Stimulated activated CD8-positive, alpha-beta memory T cell treated with anti-CD3 and anti-CD28 coated beads, Interleukin-7, amount 100 ng/mL, for 1 hour (primary cell): ENCODE results near the gene NANS.

Experiments
- DNase-seq, 2 donors: peaks; one replicate each; pipeline ENCODE4 v3.0.0-alpha.2; 2020; ENCODE audit warnings: low read depth in 2 of 2

Gene NANS

DNA sequence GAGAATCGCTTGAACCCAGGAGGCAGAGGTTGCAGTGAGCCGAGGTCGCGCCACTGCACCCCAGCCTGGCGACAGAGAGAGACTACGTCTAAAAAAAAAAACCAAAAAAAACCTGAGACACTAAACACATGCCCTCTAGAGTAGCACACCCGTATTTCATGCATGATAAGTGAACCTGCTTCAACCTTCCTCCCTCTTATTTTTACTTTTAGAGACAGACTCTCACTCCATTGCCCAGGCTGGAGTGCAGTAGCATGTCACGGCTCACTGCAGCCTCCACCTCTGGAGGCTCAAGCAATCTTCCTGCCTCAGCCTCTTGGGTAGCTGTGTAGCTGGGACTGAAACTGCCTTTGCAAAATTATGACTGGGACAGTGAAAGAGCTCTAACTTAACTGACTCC lies 17.6 kb upstream of the NANS start:
- no peak for DNase-seq

DNA sequence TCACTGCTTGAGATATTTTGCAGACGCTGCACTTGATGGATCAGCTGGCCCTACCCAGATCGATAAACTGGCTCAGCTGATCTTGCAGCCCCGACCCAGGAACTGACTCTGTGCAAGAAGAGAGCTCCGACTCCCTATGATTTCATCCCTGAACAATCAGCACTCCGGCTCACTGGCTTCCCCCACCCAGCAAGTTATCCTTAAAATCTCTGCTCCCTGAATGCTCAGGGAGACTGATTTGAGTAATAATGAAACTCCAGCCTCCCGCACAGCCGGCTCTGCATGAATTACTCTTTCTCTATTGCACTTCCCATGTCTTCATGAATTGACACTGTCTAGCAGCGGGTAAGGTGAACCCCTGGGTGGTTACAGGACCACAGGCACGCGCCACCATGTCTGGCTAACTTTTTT lies 16.9 kb upstream of the NANS start:
- no peak for DNase-seq

DNA sequence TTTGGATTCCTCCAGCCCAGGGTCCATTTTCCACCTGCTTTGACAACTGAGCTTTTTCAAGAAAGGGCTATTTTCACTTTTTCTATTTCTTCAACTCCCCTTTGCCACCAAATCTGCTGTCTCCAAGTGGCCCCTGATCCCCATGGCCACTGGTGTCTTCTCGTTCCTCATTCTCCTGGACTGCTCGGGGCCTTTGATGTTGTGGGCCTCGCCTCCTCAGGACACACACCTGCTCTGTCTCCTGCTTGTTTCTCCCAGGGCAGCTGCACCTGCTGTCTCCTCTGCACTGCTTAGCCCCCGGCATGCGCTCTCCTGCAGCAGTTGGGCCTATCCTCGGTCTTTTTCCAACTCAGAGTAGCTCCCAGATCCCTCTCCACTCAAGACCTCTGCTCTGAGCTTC lies 16.3 kb upstream of the NANS start:
- no peak for DNase-seq

DNA sequence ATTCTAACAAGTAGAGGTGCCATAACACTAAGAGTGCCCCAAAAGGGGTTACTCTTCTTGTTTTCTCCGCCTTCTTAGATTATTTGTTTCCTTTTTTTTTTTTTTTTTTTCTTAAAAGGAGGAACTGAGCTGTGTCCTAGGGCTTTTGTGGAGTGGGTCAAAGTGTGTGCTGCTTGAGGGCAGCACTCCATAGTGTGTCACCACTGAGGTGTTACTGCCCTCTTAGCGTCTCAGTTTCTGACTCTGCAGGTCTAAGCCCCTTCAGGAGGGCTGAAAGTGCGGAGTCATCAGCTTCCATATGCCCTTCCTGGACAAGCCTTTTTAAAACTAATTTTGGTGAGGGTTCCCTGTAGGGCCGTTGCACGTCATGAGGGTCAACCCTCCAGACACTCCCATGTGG lies 12.6 kb upstream of the NANS start:
- DNase-seq, result no peak

GRCh38 chr9:98045234-98046179 lies 11.0 kb upstream of the NANS start:
- no peak for DNase-seq

DNA sequence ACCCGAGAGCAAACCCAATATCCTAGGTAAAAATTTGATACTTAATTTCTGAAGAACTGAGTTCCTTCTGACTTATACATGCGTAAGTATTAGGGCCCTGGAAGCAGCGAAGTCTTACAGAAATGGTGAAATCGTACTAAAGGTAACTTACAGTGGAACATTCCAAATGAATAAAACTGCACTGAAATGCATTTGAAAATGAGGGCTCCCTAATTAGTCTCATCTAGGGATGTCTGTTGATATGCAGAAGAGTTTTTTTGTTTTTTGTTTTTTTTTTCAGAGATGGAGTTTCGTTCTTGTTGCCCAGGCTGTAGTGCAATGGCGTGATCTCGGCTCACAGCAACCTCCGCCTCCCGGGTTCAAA lies 10.4 kb upstream of the NANS start:
- DNase-seq, result no peak

DNA sequence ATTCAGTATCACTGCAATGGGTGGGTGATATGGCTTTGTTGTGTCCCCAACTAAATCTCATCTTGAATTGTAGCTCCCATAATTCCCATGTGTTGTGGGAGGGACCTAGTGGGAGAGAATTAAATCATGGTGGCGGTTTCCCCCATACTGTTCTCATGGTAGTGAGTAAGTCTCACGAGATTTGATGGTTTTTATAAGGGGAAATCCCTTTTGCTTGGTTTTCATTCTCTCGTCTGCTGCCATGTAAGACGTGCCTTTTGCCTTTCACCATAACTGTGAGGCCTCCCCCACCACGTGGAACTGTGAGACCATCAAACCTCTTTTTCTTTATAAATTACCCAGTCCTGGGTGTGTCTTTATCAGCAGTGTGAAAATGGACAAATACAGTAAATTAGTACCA lies 9.5 kb upstream of the NANS start:
- no peak for DNase-seq

DNA sequence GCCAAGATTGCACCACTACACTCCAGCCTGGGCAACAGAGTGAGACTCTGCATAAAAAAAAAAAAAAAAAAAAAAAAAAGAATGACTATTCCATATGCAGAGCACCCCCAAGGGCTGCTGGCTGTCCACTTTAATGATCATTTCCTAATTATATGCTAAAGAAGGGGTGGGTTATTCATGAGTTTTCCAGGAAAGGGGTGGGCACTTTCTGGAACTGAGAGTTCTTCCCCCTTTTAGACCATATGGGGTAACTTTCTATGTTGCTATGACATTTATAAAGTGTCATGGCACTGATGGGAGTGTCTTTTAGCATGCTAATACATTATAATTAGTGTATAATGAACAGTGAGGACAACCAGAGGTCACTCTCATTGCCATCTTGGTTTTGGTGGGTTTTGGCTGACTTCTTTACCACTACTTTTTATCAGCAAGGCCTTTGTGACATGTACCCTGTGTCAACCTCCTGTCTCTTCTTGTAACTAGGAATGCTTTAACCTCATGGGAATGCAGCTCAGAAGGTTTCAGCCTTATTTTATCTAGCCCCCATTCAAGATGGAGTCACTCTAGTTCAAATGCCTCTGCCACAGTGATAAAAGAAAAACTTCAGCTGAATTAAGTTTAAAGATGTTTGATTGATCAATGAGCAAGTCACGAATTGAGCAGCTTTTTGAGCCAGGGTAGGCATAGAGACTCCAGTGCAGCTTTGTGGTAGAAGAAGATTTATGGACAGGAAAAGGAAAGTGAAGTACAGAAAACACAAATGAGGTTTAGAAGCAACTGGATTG lies 7.1 kb upstream of the NANS start:
- DNase-seq, result no peak

DNA sequence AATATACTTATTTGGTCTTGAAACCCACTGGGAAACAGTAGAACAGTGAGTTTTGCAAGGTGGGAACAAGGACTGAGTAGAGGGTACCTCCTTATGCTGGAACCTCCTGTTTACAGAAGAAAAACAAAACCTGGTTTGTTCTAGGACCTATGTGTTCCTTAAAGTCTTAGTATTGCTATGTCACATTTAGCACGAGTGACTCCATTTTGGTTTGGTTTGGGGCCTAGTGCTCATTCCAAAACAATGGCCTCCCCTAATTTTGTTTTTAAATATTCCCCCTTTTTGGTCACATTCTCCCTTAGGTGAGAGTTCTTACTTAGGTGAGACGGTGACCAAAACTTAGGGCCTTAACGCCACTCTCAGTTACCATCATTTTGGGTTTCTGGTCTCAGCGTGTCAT lies 6.2 kb upstream of the NANS start:
- DNase-seq, result no peak

DNA sequence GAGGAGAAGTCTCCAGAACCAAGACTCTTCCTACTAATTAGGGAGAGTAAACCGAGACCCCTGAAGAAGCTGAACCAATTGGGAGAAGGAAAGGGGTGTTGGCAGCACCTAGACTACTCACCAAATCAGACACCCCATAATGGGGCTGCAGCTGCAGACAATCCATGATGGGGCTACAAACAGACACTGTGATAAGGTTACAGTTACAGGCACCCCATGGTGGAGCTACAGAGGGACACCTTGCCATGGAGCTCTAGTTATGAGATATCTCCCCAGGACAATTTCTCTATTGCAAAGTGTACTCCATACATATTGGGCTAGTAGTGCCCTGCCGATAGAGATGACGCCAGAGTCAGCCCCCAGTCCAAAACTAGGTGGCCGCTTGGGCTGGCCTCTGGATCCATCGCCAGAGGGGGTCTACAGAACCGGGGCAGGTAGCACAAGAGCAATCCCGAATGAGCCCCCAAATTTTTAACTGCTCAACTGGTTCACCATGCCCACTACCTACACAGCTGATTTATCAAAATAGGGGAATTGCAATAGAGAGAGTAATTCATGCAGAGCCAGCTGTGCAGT lies 2.1 kb upstream of the NANS start:
- DNase-seq, result no peak

GRCh38 chr9:98057138-98057799 lies 737 bp downstream of the NANS start:
- DNase-seq, result no peak

DNA sequence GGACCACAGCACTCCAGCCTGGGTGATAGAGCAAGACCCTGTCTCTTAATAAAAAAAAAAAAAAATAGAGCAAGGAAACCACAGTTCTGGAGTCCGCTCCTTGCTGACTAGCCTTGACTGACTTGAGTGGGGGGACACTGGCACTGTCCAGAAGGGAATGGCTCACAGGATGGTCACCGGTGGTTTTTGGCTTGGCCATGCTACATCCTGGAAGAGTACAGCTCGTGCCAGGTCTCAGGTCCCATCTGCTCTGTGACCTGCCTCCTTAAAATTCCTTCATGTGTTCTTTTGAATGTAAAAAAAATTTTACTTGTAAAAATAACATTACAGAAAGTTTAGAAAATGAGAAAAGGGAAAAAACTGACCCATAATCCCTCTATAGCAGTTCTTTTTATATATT lies 5.6 kb downstream of the NANS start:
- DNase-seq, result no peak

- no peak for DNase-seq
These were observed 8.3 kb downstream of the NANS start for GRCh38 chr9:98064623-98065392.

GRCh38 chr9:98066235-98066634 lies 9.7 kb downstream of the NANS start:
- no peak for DNase-seq

DNA sequence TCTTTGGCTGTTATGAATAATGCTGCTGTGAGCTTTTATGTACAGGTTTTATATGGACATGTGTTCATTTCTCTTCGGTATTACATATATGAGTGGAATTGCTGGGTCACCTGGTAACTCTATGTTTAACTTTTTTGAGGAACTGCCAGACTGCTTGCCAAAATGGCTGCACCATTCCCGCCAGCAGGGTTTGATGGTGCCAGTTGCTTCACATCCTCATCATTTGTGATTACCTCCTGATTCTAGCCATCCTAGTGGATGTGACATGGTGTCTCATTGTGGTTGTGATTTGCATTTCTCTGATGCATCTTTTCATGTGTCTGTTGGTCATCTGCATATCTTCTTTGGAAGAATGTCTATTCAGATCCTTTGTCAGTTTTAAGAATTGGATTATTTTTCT lies 10.7 kb downstream of the NANS start:
- no peak for DNase-seq

DNA sequence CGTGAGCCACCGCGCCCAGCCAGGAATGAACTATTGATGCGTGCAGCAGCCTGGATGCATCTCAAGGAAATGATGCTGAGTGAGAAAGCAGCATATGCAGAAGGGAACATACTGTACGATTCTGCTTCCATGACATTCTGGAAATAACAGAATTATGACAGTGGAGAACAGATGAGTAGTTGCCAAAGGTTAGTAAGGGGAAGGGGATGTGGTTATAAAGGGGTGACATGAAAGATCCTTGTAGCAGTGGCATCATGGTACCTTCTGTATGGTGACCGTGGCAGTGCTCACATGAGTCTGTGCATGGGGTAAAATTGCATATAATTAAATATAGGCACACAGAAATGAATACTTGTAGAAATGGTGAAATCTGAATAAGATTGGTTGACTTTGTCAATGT lies 13.0 kb downstream of the NANS start:
- no peak for DNase-seq

DNA sequence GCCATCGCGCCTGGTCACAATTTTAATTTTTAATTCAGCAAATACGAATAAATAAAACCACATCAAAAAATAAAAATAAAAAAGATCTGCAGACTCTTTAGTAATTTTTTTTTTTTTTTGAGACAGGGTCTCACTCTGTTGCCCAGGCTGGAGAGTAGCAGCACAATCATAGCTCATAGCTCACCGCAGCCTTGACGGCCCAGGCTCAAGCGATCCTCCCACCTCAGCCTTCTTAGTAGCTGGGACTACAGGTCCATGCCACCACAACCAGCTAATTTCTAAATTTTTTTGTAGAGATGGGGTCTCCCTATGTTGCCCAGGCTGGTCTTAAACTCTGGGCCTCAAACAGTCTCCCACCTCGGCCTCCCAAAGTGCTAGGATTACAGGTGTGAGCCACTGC lies 14.2 kb downstream of the NANS start:
- no peak for DNase-seq

DNA sequence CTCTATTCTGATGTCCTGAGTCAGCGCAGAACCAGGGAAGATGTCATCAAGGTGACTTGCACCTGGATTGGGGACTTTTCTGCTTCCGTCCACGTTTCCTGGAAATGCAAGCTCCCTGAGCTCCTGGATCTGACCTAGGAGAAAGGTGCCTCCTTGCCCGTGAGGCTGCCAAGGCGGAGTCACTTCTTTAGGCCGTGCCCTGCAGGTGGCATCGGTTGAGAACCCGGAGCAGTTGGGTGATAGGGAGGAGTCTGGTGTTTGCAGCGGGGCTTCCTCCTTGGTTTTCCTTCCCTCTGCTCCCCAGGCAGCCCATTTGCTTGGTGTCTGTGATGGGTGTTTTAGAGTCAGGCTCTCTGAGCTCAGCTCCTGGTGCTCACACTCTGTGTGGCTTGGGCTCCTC lies 15.2 kb downstream of the NANS start:
- no peak for DNase-seq

GRCh38 chr9:98074115-98074990 lies 17.8 kb downstream of the NANS start:
- DNase-seq, result peak; percentile 31 to 55

DNA sequence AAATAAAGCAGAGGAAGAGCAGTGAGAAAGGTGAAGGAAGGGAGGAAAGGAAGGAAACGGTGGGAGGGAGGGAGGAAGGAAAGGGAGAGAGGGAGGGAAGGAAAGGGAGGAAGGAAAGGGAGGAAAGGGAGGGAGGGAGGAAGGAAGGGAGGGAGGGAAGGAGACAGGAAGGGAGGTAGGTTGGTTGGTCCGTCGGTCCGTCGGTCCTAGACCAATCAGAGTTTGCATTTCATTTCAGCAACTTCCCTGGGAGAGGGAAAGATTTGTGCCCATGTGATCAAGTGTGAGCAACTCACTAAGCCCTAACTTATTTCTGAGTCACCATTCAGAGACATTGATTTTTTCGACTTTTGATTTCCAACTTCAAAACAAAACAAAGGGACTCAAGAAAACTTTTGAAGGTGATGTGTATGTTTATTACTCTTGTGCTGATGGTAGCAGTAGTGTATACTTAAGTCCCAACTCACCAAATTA lies 18.8 kb downstream of the NANS start:
- no peak for DNase-seq
